Liver (tissue), 9 donors: Measurements from ENCODE around the gene EHD4. TPM values are rescaled to one million over a fixed set of nuclear protein-coding genes. Genes with fewer than 3 reads are reported as not detected.

ENCODE experiments used
- DNase-seq: peaks from one replicate; pipeline ENCODE4 v3.0.0-alpha.2; 2017; ENCODE audit warnings: low spot score
- H3K27ac ChIP-seq, 2 donors: one replicate each; pipeline ENCODE4 v1.7.0; 2013; ENCODE audit warnings: inconsistent platforms in 2 of 2, low read length in 2 of 2, control low read depth in 1 of 2, low read depth in 1 of 2, mild to moderate bottlenecking in 1 of 2
- H3K27me3 ChIP-seq, 4 donors: one replicate each; pipeline versions ENCODE4 v1.6.1 to v1.7.0; 2013; ENCODE audit warnings: low read length in 3 of 4, inconsistent platforms in 1 of 4, mild to moderate bottlenecking in 1 of 4, moderate library complexity in 1 of 4; ENCODE audit not compliant: control insufficient read depth in 4 of 4, insufficient read depth in 4 of 4
- H3K36me3 ChIP-seq, 4 donors: one replicate each; pipeline versions ENCODE4 v1.6.1 to v1.7.0; 2013; ENCODE audit warnings: low read length in 3 of 4, mild to moderate bottlenecking in 3 of 4, low read depth in 1 of 4, moderate library complexity in 1 of 4; ENCODE audit not compliant: control insufficient read depth in 4 of 4, insufficient read depth in 3 of 4
- H3K4me1 ChIP-seq, 4 donors: one replicate each; pipeline versions ENCODE4 v1.6.1 to v1.7.0; 2013; ENCODE audit warnings: low read length in 3 of 4, mild to moderate bottlenecking in 3 of 4, moderate library complexity in 1 of 4; ENCODE audit not compliant: control insufficient read depth in 4 of 4, insufficient read depth in 4 of 4
- H3K4me3 ChIP-seq, 3 donors: one replicate each; pipeline versions ENCODE4 v1.6.1 to v1.7.0; 2013; ENCODE audit warnings: low read length in 3 of 3, control low read depth in 1 of 3, low read depth in 1 of 3, mild to moderate bottlenecking in 1 of 3
- H3K9ac ChIP-seq, 2 donors: one replicate each; pipeline ENCODE4 v1.7.0; 2013; ENCODE audit warnings: low read length in 2 of 2, mild to moderate bottlenecking in 2 of 2, moderate library complexity in 2 of 2, control low read depth in 1 of 2, low read depth in 1 of 2
- H3K9me3 ChIP-seq, 4 donors: one replicate each; pipeline versions ENCODE4 v1.6.1 to v1.7.0; 2013; ENCODE audit warnings: low read length in 3 of 4; ENCODE audit not compliant: control insufficient read depth in 4 of 4
- ATF3 ChIP-seq: IDR thresholded peaks from 2 replicates; pipeline ENCODE4 v1.6.1; 2016; ENCODE audit warnings: antibody characterized with exemption
- CTCF ChIP-seq: fragments of 150-350 bp; IDR thresholded peaks from 2 replicates; pipeline ENCODE4 v1.5.1; 2017; ENCODE audit warnings: improper control_type of control experiment, low read depth, low read length; ENCODE audit not compliant: missing input control
- EGR1 ChIP-seq, 2 donors: IDR thresholded peaks; 2 replicates each; pipeline ENCODE4 v1.6.1; 2016 to 2018; ENCODE audit warnings: antibody characterized with exemption in 2 of 2, low read depth in 2 of 2
- FOXA1 ChIP-seq: IDR thresholded peaks from 2 replicates; pipeline ENCODE4 v1.6.1; 2016; ENCODE audit warnings: antibody characterized with exemption
- FOXA2 ChIP-seq: IDR thresholded peaks from 2 replicates; pipeline ENCODE4 v1.6.1; 2016; ENCODE audit warnings: antibody characterized with exemption
- GABPA ChIP-seq, 2 donors: IDR thresholded peaks in 1 of 2; conservative IDR thresholded peaks in 1 of 2; 2 replicates each; pipeline ENCODE4 v1.6.1; 2016; ENCODE audit warnings: antibody characterized with exemption in 2 of 2, mild to moderate bottlenecking in 1 of 2, moderate library complexity in 1 of 2
- HNF4A ChIP-seq, 2 donors: conservative IDR thresholded peaks; 2 replicates each; pipeline ENCODE4 v1.6.1; 2016; ENCODE audit warnings: antibody characterized with exemption in 2 of 2, mild to moderate bottlenecking in 2 of 2
- HNF4G ChIP-seq: IDR thresholded peaks from 2 replicates; pipeline ENCODE4 v1.6.1; 2016; ENCODE audit warnings: antibody characterized with exemption
- JUND ChIP-seq, 2 donors: IDR thresholded peaks; 2 replicates each; pipeline ENCODE4 v1.6.1; 2016; ENCODE audit warnings: antibody characterized with exemption in 2 of 2
- MAX ChIP-seq: IDR thresholded peaks from 2 replicates; pipeline ENCODE4 v1.6.1; 2016; ENCODE audit warnings: antibody characterized with exemption
- NR2F2 ChIP-seq: IDR thresholded peaks from 2 replicates; pipeline ENCODE4 v1.6.1; 2016; ENCODE audit warnings: antibody characterized with exemption
- RAD21 ChIP-seq, 2 donors: IDR thresholded peaks; 2 replicates each; pipeline ENCODE4 v1.6.1; 2016; ENCODE audit warnings: antibody characterized with exemption in 2 of 2, mild to moderate bottlenecking in 2 of 2
- REST ChIP-seq: IDR thresholded peaks from 2 replicates; pipeline ENCODE4 v1.6.1; 2016; ENCODE audit warnings: antibody characterized with exemption, mild to moderate bottlenecking
- RXRA ChIP-seq, 2 donors: IDR thresholded peaks; 2 replicates each; pipeline ENCODE4 v1.6.1; 2017 to 2018; ENCODE audit warnings: antibody characterized with exemption in 2 of 2, mild to moderate bottlenecking in 1 of 2
- SP1 ChIP-seq: IDR thresholded peaks from 2 replicates; pipeline ENCODE4 v1.6.1; 2018; ENCODE audit warnings: antibody characterized with exemption, mild to moderate bottlenecking
- TAF1 ChIP-seq: conservative IDR thresholded peaks from 2 replicates; pipeline ENCODE4 v1.6.1; 2016; ENCODE audit warnings: antibody characterized with exemption, mild to moderate bottlenecking
- YY1 ChIP-seq: IDR thresholded peaks from 2 replicates; pipeline ENCODE4 v1.6.1; 2016; ENCODE audit warnings: antibody characterized with exemption, mild to moderate bottlenecking
- ZBTB33 ChIP-seq: IDR thresholded peaks from 2 replicates; pipeline ENCODE4 v1.6.1; 2016; ENCODE audit warnings: antibody characterized with exemption
- WGBS: extraction: QIAGEN DNeasy Blood & Tissue Kit; methylation state at CpG from one replicate; pipeline ENCODE4 v1.1.7; 2013; 5-methylcytosine and 5-hydroxymethylcytosine counted together
- polyA plus RNA-seq, 2 donors: library from polyadenylated mRNA; stranded (reverse) in 1 of 2; unstranded in 1 of 2; fragments of 200-250 nt in 1 of 2; fragments of >200 nt in 1 of 2; fragmentation: Nextera tagmentation in 1 of 2; extraction: Ambion mirVana in 1 of 2; gene quantifications; one replicate each; pipeline versions ENCODE4 v1.2.1 to v1.2.3, GENCODE V29; 2013 to 2015
- total RNA-seq, 2 donors: library from RNA; depleted of rRNA; stranded (reverse); fragments of >200 nt; gene quantifications; one replicate each; pipeline ENCODE4 v1.2.3, GENCODE V29; 2014
- donor health status: healthy.
- donor health status: healthy.
- donor health status: healthy.
- donor health status: healthy.
- donor health status: healthy.

EHD4 gene
- total and polyA plus RNA-seq, 4 donors = 3.3 to 10.0 (median 6.2) TPM

GRCh38 chr15:41950489-41950888 is 21.9 kb downstream of the EHD4 start:
- no peak for DNase-seq
- H3K27me3 ChIP-seq = no peaks in the 10 kb centered on the region
- no peak overlapping the region for H3K9ac ChIP-seq
- H3K4me1 ChIP-seq = peaks cover 2 to 12% (median 3%) of the 10 kb centered on the region in 4 donors
- WGBS = 81% methylated on average over 5 of the region's 5 CpGs
- TF ChIP-seq ATF3 = no peak
- no peak for TF ChIP-seq EGR1 (IDR thresholded peaks at IDR 0.05; ENCODE audit: low read depth in 2 of 2)
- no peak for TF ChIP-seq GABPA (IDR thresholded peaks at IDR 0.05 in 1 of 2, conservative IDR thresholded peaks at IDR 0.05 in 1 of 2)
- no peak for TF ChIP-seq RAD21 (IDR thresholded peaks at IDR 0.05)
- no peak for TF ChIP-seq FOXA2
- TF ChIP-seq FOXA1 = no peak
- H3K36me3 ChIP-seq = peaks cover 0 to 8% (median 3%) of the 10 kb centered on the region in 4 donors
- no peak overlapping the region for H3K27ac ChIP-seq
- H3K9me3 ChIP-seq = no peaks in the 10 kb centered on the region
- H3K4me3 ChIP-seq = no peak overlapping the region

GRCh38 chr15:41950127-41950483 is 22.3 kb downstream of the EHD4 start:
- TF ChIP-seq RAD21 (IDR thresholded peaks at IDR 0.05) = no peak
- no peak for TF ChIP-seq JUND (IDR thresholded peaks at IDR 0.05)
- no peak for TF ChIP-seq ZBTB33
- no peak for TF ChIP-seq HNF4G
- no peak for TF ChIP-seq GABPA (IDR thresholded peaks at IDR 0.05 in 1 of 2, conservative IDR thresholded peaks at IDR 0.05 in 1 of 2)
- TF ChIP-seq SP1 = no peak
- TF ChIP-seq RXRA (IDR thresholded peaks at IDR 0.05) = no peak
- TF ChIP-seq NR2F2 = no peak
- no peak for TF ChIP-seq HNF4A (conservative IDR thresholded peaks at IDR 0.05)
- TF ChIP-seq CTCF = no peak
- TF ChIP-seq TAF1 = no peak
- TF ChIP-seq FOXA1 = no peak
- TF ChIP-seq YY1 = no peak
- no peak for TF ChIP-seq EGR1 (IDR thresholded peaks at IDR 0.05; ENCODE audit: low read depth in 2 of 2)
- TF ChIP-seq FOXA2 = no peak
- TF ChIP-seq MAX = no peak
- TF ChIP-seq ATF3 = no peak
- no peak for TF ChIP-seq REST
- Histone ChIP-seq H3K27ac (no peak overlapping the region), H3K9me3 (no peaks in the 10 kb centered on the region), H3K4me3 (no peak overlapping the region), H3K36me3 (peaks cover 0 to 8% (median 3%) of the 10 kb centered on the region in 4 donors), H3K9ac (no peak overlapping the region), H3K27me3 (no peaks in the 10 kb centered on the region), H3K4me1 (peaks cover 0 to 12% (median 3%) of the 10 kb centered on the region in 4 donors)
- DNase-seq = no peak
- WGBS = 90% methylated on average over 4 of the region's 4 CpGs
